Panc1 (cell line): Measurements from ENCODE around the gene DIRAS3. TPM values are rescaled to one million over a fixed set of nuclear protein-coding genes. Genes with fewer than 3 reads are reported as not detected.

Source experiments
- ATAC-seq: fragments of 200-7000 bp; cut with Tn5 transposase; 2 replicates; pipeline ENCODE4 v1.9.1; 2020; ENCODE audit warnings: mild to moderate bottlenecking, moderate library complexity
- BruUV-seq: library from RNA; stranded (reverse); fragments of 400-500 nt; replicated peaks from 2 replicates; lab custom pipeline; 2021; lab: Mats Ljungman, UMichigan
- CTCF ChIA-PET: fragments of 300-600 bp; sonication (Branson Sonifier 250); formaldehyde crosslinking; loops from one replicate; lab custom pipeline; 2022; ENCODE audit warnings: antibody characterized with exemption; lab: Charles Lee
- POLR2A ChIA-PET: fragments of 300-600 bp; sonication (Branson Sonifier 250); formaldehyde crosslinking; loops from one replicate; lab custom pipeline; 2022; ENCODE audit warnings: antibody characterized with exemption; lab: Charles Lee
- DNase-seq: peaks from one replicate; pipeline ENCODE4 v3.0.0-alpha.2; 2010; ENCODE audit warnings: low read depth, low spot score
- H3K27ac ChIP-seq: 2 replicates; pipeline ENCODE4 v1.5.1; 2011; ENCODE audit warnings: mild to moderate bottlenecking, low read length, inconsistent platforms
- H3K27me3 ChIP-seq: fragments of 200-500 bp; sonication (Bioruptor generic); 2 replicates; pipeline ENCODE4 v1.6.0; 2014; ENCODE audit warnings: low read length, inconsistent platforms; ENCODE audit not compliant: control insufficient read depth, insufficient read depth
- H3K36me3 ChIP-seq: fragments of 200-500 bp; sonication (Bioruptor generic); 2 replicates; pipeline ENCODE4 v1.5.1; 2014; ENCODE audit warnings: inconsistent platforms, mild to moderate bottlenecking, low read length, moderate library complexity; ENCODE audit not compliant: control insufficient read depth, insufficient read depth
- H3K4me1 ChIP-seq: 2 replicates; pipeline ENCODE4 v1.5.1; 2011; ENCODE audit warnings: inconsistent platforms, mild to moderate bottlenecking, low read length, moderate library complexity; ENCODE audit not compliant: control insufficient read depth, insufficient read depth
- H3K4me3 ChIP-seq, 2 experiments: 2 replicates each; pipeline ENCODE4 v1.5.1; 2011 to 2012; ENCODE audit warnings: low read depth in 2 of 2, low read length in 2 of 2, mild to moderate bottlenecking in 2 of 2, inconsistent platforms in 1 of 2, moderate library complexity in 1 of 2
- H3K9me3 ChIP-seq: fragments of 200-500 bp; sonication (Bioruptor generic); 2 replicates; pipeline ENCODE4 v1.5.1; 2014; ENCODE audit warnings: low read depth, mild to moderate bottlenecking, inconsistent platforms, low read length, moderate library complexity; ENCODE audit not compliant: control insufficient read depth, insufficient read depth
- POLR2AphosphoS5 ChIP-seq: IDR thresholded peaks from 2 replicates; pipeline ENCODE4 v1.6.1; 2012; ENCODE audit warnings: mild to moderate bottlenecking, low read depth, low read length, moderate library complexity
- SIN3A ChIP-seq: IDR thresholded peaks from 2 replicates; pipeline ENCODE4 v1.6.1; 2012; ENCODE audit warnings: low read depth, mild to moderate bottlenecking, low read length, moderate library complexity, borderline replicate concordance; ENCODE audit not compliant: insufficient read depth
- TCF7L2 ChIP-seq: IDR thresholded peaks from 2 replicates; pipeline ENCODE4 v1.6.1; 2011; ENCODE audit warnings: mild to moderate bottlenecking, low read depth, low read length, inconsistent platforms
- in situ Hi-C: cut with HindIII; loops from 2 replicates; pipeline ENCODE4 v1.10.0; 2016; ENCODE audit warnings: low sequenced_read_pairs, low pct_unique_long_range_greater_than_20kb
- intact Hi-C: fragments of 100-400 bp; cut with micrococcal nuclease; formaldehyde crosslinking; loops from one replicate; pipeline ENCODE4 v1.10.0; 2022; ENCODE audit not compliant: unreplicated experiment
- total RNA-seq: library from RNA; stranded (reverse); gene quantifications from one replicate; pipeline ENCODE4 v1.2.1, GENCODE V29; 2021; ENCODE audit not compliant: unreplicated experiment
- TF ChIP-seq, protein P1 (sequence below): fragments of 450-650 bp; IDR thresholded peaks from 2 replicates; pipeline ENCODE4 v1.5.1; 2017; ENCODE audit warnings: mild to moderate bottlenecking
- TF ChIP-seq, protein P2 (sequence below), 2 experiments: IDR thresholded peaks; 2 replicates each; pipeline ENCODE4 v1.6.1; 2011 to 2012; ENCODE audit warnings: low read depth in 2 of 2, control low read depth in 1 of 2, low read length in 1 of 2, mild to moderate bottlenecking in 1 of 2, moderate library complexity in 1 of 2; ENCODE audit not compliant: insufficient read depth in 1 of 2

DIRAS3 gene
- total RNA-seq, 1 experiment from 2014 or later: not detected

DNA sequence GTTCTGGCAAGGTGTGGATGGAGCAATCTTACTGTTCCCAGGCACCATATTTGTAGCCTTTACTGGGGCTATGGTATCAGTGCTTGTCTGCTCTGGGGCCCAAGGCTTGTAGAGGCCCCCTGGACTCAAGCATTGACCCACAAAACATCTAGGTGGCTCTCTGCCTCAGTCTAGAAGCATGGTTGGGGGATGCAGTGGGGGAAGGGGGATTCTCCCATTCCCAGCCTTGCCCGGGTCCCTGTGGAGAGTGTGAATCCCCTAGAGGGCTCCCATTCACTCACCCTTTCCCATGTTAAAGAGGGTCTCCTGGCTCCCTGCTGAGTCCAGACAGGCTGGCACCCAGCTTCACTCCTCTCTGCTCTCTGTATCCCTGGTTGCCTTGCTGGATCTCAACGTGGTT lies 28.2 kb upstream of the DIRAS3 start:
- DNase-seq (no peak), ATAC-seq (no peak)
- H3K4me1 ChIP-seq: no peaks in the 10 kb centered on the region
- H3K36me3 ChIP-seq: no peaks in the 10 kb centered on the region
- no peaks in the 10 kb centered on the region for H3K27me3 ChIP-seq
- no peak overlapping the region for H3K27ac ChIP-seq
- intact Hi-C loops (no loop called here), in situ Hi-C loops (no loop called here)
- H3K4me3 ChIP-seq: no peak overlapping the region
- ChIA-PET POLR2A (no interaction called here), CTCF (no interaction called here)
- H3K9me3 ChIP-seq: no peaks in the 10 kb centered on the region
- TF ChIP-seq SIN3A: no peak
- TF ChIP-seq POLR2AphosphoS5: no peak
- TF ChIP-seq, protein P1, sequence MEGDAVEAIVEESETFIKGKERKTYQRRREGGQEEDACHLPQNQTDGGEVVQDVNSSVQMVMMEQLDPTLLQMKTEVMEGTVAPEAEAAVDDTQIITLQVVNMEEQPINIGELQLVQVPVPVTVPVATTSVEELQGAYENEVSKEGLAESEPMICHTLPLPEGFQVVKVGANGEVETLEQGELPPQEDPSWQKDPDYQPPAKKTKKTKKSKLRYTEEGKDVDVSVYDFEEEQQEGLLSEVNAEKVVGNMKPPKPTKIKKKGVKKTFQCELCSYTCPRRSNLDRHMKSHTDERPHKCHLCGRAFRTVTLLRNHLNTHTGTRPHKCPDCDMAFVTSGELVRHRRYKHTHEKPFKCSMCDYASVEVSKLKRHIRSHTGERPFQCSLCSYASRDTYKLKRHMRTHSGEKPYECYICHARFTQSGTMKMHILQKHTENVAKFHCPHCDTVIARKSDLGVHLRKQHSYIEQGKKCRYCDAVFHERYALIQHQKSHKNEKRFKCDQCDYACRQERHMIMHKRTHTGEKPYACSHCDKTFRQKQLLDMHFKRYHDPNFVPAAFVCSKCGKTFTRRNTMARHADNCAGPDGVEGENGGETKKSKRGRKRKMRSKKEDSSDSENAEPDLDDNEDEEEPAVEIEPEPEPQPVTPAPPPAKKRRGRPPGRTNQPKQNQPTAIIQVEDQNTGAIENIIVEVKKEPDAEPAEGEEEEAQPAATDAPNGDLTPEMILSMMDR: no peak
- TF ChIP-seq, protein P2, sequence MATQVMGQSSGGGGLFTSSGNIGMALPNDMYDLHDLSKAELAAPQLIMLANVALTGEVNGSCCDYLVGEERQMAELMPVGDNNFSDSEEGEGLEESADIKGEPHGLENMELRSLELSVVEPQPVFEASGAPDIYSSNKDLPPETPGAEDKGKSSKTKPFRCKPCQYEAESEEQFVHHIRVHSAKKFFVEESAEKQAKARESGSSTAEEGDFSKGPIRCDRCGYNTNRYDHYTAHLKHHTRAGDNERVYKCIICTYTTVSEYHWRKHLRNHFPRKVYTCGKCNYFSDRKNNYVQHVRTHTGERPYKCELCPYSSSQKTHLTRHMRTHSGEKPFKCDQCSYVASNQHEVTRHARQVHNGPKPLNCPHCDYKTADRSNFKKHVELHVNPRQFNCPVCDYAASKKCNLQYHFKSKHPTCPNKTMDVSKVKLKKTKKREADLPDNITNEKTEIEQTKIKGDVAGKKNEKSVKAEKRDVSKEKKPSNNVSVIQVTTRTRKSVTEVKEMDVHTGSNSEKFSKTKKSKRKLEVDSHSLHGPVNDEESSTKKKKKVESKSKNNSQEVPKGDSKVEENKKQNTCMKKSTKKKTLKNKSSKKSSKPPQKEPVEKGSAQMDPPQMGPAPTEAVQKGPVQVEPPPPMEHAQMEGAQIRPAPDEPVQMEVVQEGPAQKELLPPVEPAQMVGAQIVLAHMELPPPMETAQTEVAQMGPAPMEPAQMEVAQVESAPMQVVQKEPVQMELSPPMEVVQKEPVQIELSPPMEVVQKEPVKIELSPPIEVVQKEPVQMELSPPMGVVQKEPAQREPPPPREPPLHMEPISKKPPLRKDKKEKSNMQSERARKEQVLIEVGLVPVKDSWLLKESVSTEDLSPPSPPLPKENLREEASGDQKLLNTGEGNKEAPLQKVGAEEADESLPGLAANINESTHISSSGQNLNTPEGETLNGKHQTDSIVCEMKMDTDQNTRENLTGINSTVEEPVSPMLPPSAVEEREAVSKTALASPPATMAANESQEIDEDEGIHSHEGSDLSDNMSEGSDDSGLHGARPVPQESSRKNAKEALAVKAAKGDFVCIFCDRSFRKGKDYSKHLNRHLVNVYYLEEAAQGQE (IDR thresholded peaks at IDR 0.05; ENCODE audit: insufficient read depth in 1 of 2, low read depth in 2 of 2, low read length in 1 of 2): no peak
- no peak for TF ChIP-seq TCF7L2
- BruUV-seq: no TSS peak

DNA sequence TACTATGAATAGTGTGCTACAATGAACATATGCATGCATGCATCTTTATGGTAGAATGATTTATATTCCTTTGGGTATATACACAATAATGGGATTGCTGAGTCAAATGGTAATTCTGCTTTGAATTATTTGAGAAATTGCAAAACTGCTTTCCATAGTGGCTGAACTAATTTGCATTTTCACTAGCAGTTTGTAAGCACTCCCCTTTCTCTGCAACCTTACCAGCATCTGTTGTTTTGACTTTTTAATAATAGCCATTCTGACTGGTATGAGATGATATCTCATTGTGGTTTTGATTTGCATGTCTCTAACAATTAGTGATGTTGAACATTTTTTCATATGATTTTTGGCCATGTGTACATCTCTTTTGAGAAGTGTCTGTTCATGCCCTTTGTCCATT lies 24.0 kb upstream of the DIRAS3 start:
- ChIA-PET CTCF (no interaction called here), POLR2A (no interaction called here)
- no peaks in the 10 kb centered on the region for H3K9me3 ChIP-seq
- H3K27me3 ChIP-seq: no peaks in the 10 kb centered on the region
- no peaks in the 10 kb centered on the region for H3K4me1 ChIP-seq
- TF ChIP-seq SIN3A: no peak
- no peak for TF ChIP-seq POLR2AphosphoS5
- no peak for TF ChIP-seq TCF7L2
- TF ChIP-seq, protein P1: no peak
- TF ChIP-seq, protein P2 (IDR thresholded peaks at IDR 0.05; ENCODE audit: insufficient read depth in 1 of 2, low read depth in 2 of 2, low read length in 1 of 2): no peak
- no peak overlapping the region for H3K4me3 ChIP-seq
- intact Hi-C loops (no loop called here), in situ Hi-C loops (no loop called here)
- no TSS peak for BruUV-seq
- no peak overlapping the region for H3K27ac ChIP-seq
- ATAC-seq: no peak
- DNase-seq: no peak
- H3K36me3 ChIP-seq: no peaks in the 10 kb centered on the region
